IMR-90 (cell line): ENCODE data around the gene NRL. TPM values are rescaled to one million over a fixed set of nuclear protein-coding genes. Genes with fewer than 3 reads are reported as not detected.

Experiments used
- ATAC-seq: fragments of 200-7000 bp; cut with Tn5 transposase; 2 replicates; pipeline ENCODE4 v1.9.1; 2020; ENCODE audit warnings: low read depth, mild to moderate bottlenecking, moderate library complexity
- BruUV-seq: library from RNA; stranded (reverse); fragments of 400-500 nt; replicated peaks from 2 replicates; lab custom pipeline; 2021; lab: Mats Ljungman, UMichigan
- CTCF ChIA-PET: fragments of 300-600 bp; formaldehyde crosslinking; extraction: SDS; loops from one replicate; lab custom pipeline; 2021; ENCODE audit warnings: antibody characterized with exemption; lab: Yijun Ruan, JAX
- POLR2A ChIA-PET: fragments of 300-600 bp; sonication (Branson Sonifier 250); formaldehyde crosslinking; loops from one replicate; lab custom pipeline; 2022; ENCODE audit warnings: antibody characterized with exemption; ENCODE audit not compliant: unreplicated experiment; lab: Charles Lee
- DNase-seq: peaks from one replicate; pipeline ENCODE4 v3.0.0; 2013
- H2AFZ ChIP-seq: replicated peaks from 2 replicates; pipeline ENCODE3; 2013; ENCODE audit warnings: low read length, mild to moderate bottlenecking; ENCODE audit not compliant: poor library complexity
- H2AK5ac ChIP-seq: 2 replicates; pipeline ENCODE4 v1.6.1; 2013; ENCODE audit warnings: low read depth, low read length, inconsistent platforms
- H2AK9ac ChIP-seq: replicated peaks from 2 replicates; pipeline ENCODE3; 2013; ENCODE audit warnings: mild to moderate bottlenecking, low read depth, low read length, moderate library complexity; ENCODE audit not compliant: poor library complexity
- H2BK120ac ChIP-seq: 2 replicates; pipeline ENCODE4 v1.6.1; 2013; ENCODE audit warnings: low read depth, low read length, inconsistent platforms
- H2BK15ac ChIP-seq: 3 replicates; pipeline ENCODE4 v1.6.1; 2013; ENCODE audit warnings: low read depth, low read length, inconsistent platforms
- H2BK20ac ChIP-seq: 2 replicates; pipeline ENCODE4 v1.6.1; 2013; ENCODE audit warnings: low read depth, mild to moderate bottlenecking, inconsistent platforms, low read length, moderate library complexity
- H2BK5ac ChIP-seq: 2 replicates; pipeline ENCODE4 v1.6.1; 2013; ENCODE audit warnings: mild to moderate bottlenecking, low read depth, low read length, inconsistent platforms; ENCODE audit not compliant: poor library complexity, severe bottlenecking
- H3K14ac ChIP-seq: replicated peaks from 2 replicates; pipeline ENCODE4 v1.6.1; 2013; ENCODE audit warnings: low read depth, low read length, inconsistent platforms
- H3K18ac ChIP-seq: 2 replicates; pipeline ENCODE4 v1.6.1; 2013; ENCODE audit warnings: low read depth, low read length, control low read depth
- H3K23ac ChIP-seq: 2 replicates; pipeline ENCODE4 v1.6.1; 2013; ENCODE audit warnings: low read depth, low read length, inconsistent platforms
- H3K27ac ChIP-seq: 2 replicates; pipeline ENCODE4 v1.5.1; 2013; ENCODE audit warnings: mild to moderate bottlenecking, control low read depth, low read length; ENCODE audit not compliant: insufficient read depth
- H3K27me3 ChIP-seq: 2 replicates; pipeline ENCODE4 v1.6.1; 2013; ENCODE audit warnings: low read length; ENCODE audit not compliant: control insufficient read depth, insufficient read depth
- H3K36me3 ChIP-seq: 2 replicates; pipeline ENCODE4 v1.6.1; 2013; ENCODE audit warnings: low read length, mixed read lengths; ENCODE audit not compliant: control insufficient read depth, insufficient read depth
- H3K4ac ChIP-seq: 2 replicates; pipeline ENCODE4 v1.6.1; 2013; ENCODE audit warnings: low read depth, low read length, inconsistent platforms
- H3K4me1 ChIP-seq: 2 replicates; pipeline ENCODE4 v1.6.1; 2013; ENCODE audit warnings: low read length, mixed read lengths; ENCODE audit not compliant: control insufficient read depth, insufficient read depth
- H3K4me2 ChIP-seq: 2 replicates; pipeline ENCODE4 v1.6.1; 2013; ENCODE audit warnings: low read depth, mild to moderate bottlenecking, control low read depth, low read length, moderate library complexity
- H3K4me3 ChIP-seq: 2 replicates; pipeline ENCODE4 v1.5.1; 2013; ENCODE audit warnings: low read depth, mild to moderate bottlenecking, control low read depth, low read length, moderate library complexity; ENCODE audit not compliant: insufficient read depth
- H3K56ac ChIP-seq: 2 replicates; pipeline ENCODE4 v1.6.1; 2013; ENCODE audit warnings: low read length, inconsistent platforms; ENCODE audit not compliant: insufficient read depth; ENCODE audit errors: extremely low read depth
- H3K79me1 ChIP-seq, 2 experiments: 2 replicates each; pipeline ENCODE4 v1.6.1; 2013; ENCODE audit warnings: low read length in 2 of 2, inconsistent platforms in 1 of 2, low read depth in 1 of 2
- H3K9ac ChIP-seq: 2 replicates; pipeline ENCODE4 v1.6.1; 2013; ENCODE audit warnings: low read depth, low read length, control low read depth
- H3K9me1 ChIP-seq: 2 replicates; pipeline ENCODE4 v1.6.1; 2013; ENCODE audit warnings: low read length, inconsistent platforms; ENCODE audit not compliant: insufficient read depth
- H3K9me3 ChIP-seq: 2 replicates; pipeline ENCODE4 v1.6.1; 2013; ENCODE audit warnings: low read length; ENCODE audit not compliant: control insufficient read depth, insufficient read depth
- H4K20me1 ChIP-seq: 2 replicates; pipeline ENCODE4 v1.6.1; 2013; ENCODE audit warnings: low read length, inconsistent platforms; ENCODE audit not compliant: insufficient read depth
- H4K5ac ChIP-seq: 2 replicates; pipeline ENCODE4 v1.6.1; 2013; ENCODE audit warnings: mild to moderate bottlenecking, low read depth, low read length, control low read depth
- H4K8ac ChIP-seq, 2 experiments: 2 replicates each; pipeline ENCODE4 v1.6.1; 2013; ENCODE audit warnings: low read depth in 2 of 2, low read length in 2 of 2, control low read depth in 1 of 2, inconsistent platforms in 1 of 2
- H4K91ac ChIP-seq: 2 replicates; pipeline ENCODE4 v1.6.1; 2013; ENCODE audit warnings: low read depth, low read length, inconsistent platforms; ENCODE audit not compliant: insufficient read depth
- BHLHE40 ChIP-seq: fragments of 150-350 bp; IDR thresholded peaks from 2 replicates; pipeline ENCODE4 v1.6.1; 2016; ENCODE audit warnings: mild to moderate bottlenecking, low read depth, low read length
- CEBPB ChIP-seq: IDR thresholded peaks from 2 replicates; pipeline ENCODE4 v1.6.1; 2012; ENCODE audit warnings: low read depth, low read length, improper control_type of control experiment
- CHD1 ChIP-seq: IDR thresholded peaks from 2 replicates; pipeline ENCODE4 v1.6.1; 2012; ENCODE audit warnings: low read depth, low read length, improper control_type of control experiment
- CTCF ChIP-seq: conservative IDR thresholded peaks from 2 replicates; pipeline ENCODE4 v1.5.1; 2012; ENCODE audit warnings: mild to moderate bottlenecking, low read depth, low read length, improper control_type of control experiment
- FOS ChIP-seq: fragments of 150-350 bp; IDR thresholded peaks from 2 replicates; pipeline ENCODE4 v1.6.1; 2016; ENCODE audit warnings: low read depth, low read length
- MAFK ChIP-seq: IDR thresholded peaks from 2 replicates; pipeline ENCODE4 v1.6.1; 2012; ENCODE audit warnings: low read depth, low read length, improper control_type of control experiment
- MAZ ChIP-seq: IDR thresholded peaks from 2 replicates; pipeline ENCODE4 v1.6.1; 2012; ENCODE audit warnings: low read depth, mild to moderate bottlenecking, low read length, improper control_type of control experiment, moderate library complexity, borderline replicate concordance
- MXI1 ChIP-seq: IDR thresholded peaks from 2 replicates; pipeline ENCODE4 v1.6.1; 2012; ENCODE audit warnings: low read depth, mild to moderate bottlenecking, low read length, moderate library complexity, borderline replicate concordance
- NFE2L2 ChIP-seq: fragments of 150-350 bp; IDR thresholded peaks from 2 replicates; pipeline ENCODE4 v1.6.1; 2016; ENCODE audit warnings: low read depth, mild to moderate bottlenecking, low read length
- POLR2A ChIP-seq: IDR thresholded peaks from 2 replicates; pipeline ENCODE4 v1.6.1; 2012; ENCODE audit warnings: mild to moderate bottlenecking, low read depth, low read length
- RAD21 ChIP-seq: IDR thresholded peaks from 2 replicates; pipeline ENCODE4 v1.6.1; 2012; ENCODE audit warnings: low read length, improper control_type of control experiment
- RFX5 ChIP-seq: IDR thresholded peaks from 2 replicates; pipeline ENCODE4 v1.8.0; 2012; ENCODE audit warnings: low read depth, mild to moderate bottlenecking, low read length, moderate library complexity
- WGBS, 2 experiments: methylation state at CpG; one replicate each; pipeline versions ENCODE4 v1.1.5 to v1.1.7; 2013; ENCODE audit warnings: missing lambda C conversion rate in 2 of 2; ENCODE audit not compliant: insufficient read length in 1 of 2; ENCODE audit errors: extremely low coverage in 2 of 2; 5-methylcytosine and 5-hydroxymethylcytosine counted together
- dilution Hi-C: fragments of 300-500 bp; cut with HindIII; formaldehyde crosslinking; loops from one replicate; pipeline ENCODE4 v1.14.3; 2018; ENCODE audit warnings: low sequenced_read_pairs; ENCODE audit not compliant: unreplicated experiment
- in situ Hi-C: fragments of 300-500 bp; cut with MboI; formaldehyde crosslinking; loops from 3 replicates; pipeline ENCODE4 v1.14.3; 2019; ENCODE audit warnings: low sequenced_read_pairs, inconsistent platforms, mixed read lengths
- intact Hi-C: fragments of 100-400 bp; cut with micrococcal nuclease; formaldehyde crosslinking; loops from 2 replicates; pipeline ENCODE4 v1.10.0; 2022
- polyA plus RNA-seq, 3 experiments: library from polyadenylated mRNA; depleted of rRNA; stranded (reverse); fragments of >200 nt; gene quantifications; 2 replicates each; pipeline ENCODE4 v1.2.3, GENCODE V29; 2012; ENCODE audit warnings: low replicate concordance in 1 of 3
- total RNA-seq: library from RNA; depleted of rRNA; stranded (reverse); fragments of >200 nt; gene quantifications from 2 replicates; pipeline ENCODE4 v1.2.3, GENCODE V29; 2012
- TF ChIP-seq, protein P1 (sequence below): fragments of 150-350 bp; IDR thresholded peaks from 2 replicates; pipeline ENCODE4 v1.6.1; 2016; ENCODE audit warnings: low read depth, mild to moderate bottlenecking, low read length, moderate library complexity, borderline replicate concordance

Gene NRL
- total and polyA plus RNA-seq, 2 of the 4 experiments (the other 2 are of a cell fraction), result 0.18 to 0.70 TPM

GRCh38 chr14:24076302-24076601 lies 38.5 kb downstream of the NRL start:
- intact Hi-C loops, result no loop called here
- H4K20me1 ChIP-seq, result no peaks in the 10 kb centered on the region; the same call in 1 of the 2 replicates
- no peak overlapping the region for H2AK9ac ChIP-seq
- no peak overlapping the region for H4K5ac ChIP-seq
- no peak for DNase-seq
- POLR2A ChIA-PET, result no interaction called here
- no peak overlapping the region for H3K27ac ChIP-seq
- no peaks in the 10 kb centered on the region for H3K9me1 ChIP-seq
- H3K9me3 ChIP-seq, result no peaks in the 10 kb centered on the region
- H3K4me3 ChIP-seq, result no peak overlapping the region
- H4K91ac ChIP-seq, result no peak overlapping the region
- CTCF ChIA-PET, result no interaction called here
- no peaks in the 10 kb centered on the region for H3K36me3 ChIP-seq
- H3K14ac ChIP-seq, result no peak overlapping the region
- dilution Hi-C loops, result no loop called here
- H2AFZ ChIP-seq, result no peak overlapping the region
- no TSS peak for BruUV-seq
- in situ Hi-C loops, result no loop called here
- no peak overlapping the region for H3K4me2 ChIP-seq
- no peak overlapping the region for H2BK20ac ChIP-seq
- H3K56ac ChIP-seq, result no peak overlapping the region
- H3K27me3 ChIP-seq, result peaks cover 83% of the 10 kb centered on the region
- H3K23ac ChIP-seq, result no peak overlapping the region
- no peak overlapping the region for H2BK15ac ChIP-seq
- H3K79me1 ChIP-seq, result no peaks in the 10 kb centered on the region
- H2AK5ac ChIP-seq, result no peak overlapping the region
- no peak overlapping the region for H2BK5ac ChIP-seq
- peaks cover 2% of the 10 kb centered on the region; the same call in 1 of the 2 replicates for H3K4me1 ChIP-seq
- no peak for ATAC-seq
- no peak overlapping the region for H2BK120ac ChIP-seq
- H3K18ac ChIP-seq, result no peak overlapping the region
- H3K4ac ChIP-seq, result no peak overlapping the region
- TF ChIP-seq MAFK (no peak), MAZ (no peak), BHLHE40 (no peak), RAD21 (no peak), FOS (no peak), RFX5 (no peak), MXI1 (no peak), POLR2A (no peak), CEBPB (no peak), NFE2L2 (no peak), CTCF (no peak), CHD1 (no peak)
- TF ChIP-seq, protein P1, sequence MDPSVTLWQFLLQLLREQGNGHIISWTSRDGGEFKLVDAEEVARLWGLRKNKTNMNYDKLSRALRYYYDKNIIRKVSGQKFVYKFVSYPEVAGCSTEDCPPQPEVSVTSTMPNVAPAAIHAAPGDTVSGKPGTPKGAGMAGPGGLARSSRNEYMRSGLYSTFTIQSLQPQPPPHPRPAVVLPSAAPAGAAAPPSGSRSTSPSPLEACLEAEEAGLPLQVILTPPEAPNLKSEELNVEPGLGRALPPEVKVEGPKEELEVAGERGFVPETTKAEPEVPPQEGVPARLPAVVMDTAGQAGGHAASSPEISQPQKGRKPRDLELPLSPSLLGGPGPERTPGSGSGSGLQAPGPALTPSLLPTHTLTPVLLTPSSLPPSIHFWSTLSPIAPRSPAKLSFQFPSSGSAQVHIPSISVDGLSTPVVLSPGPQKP, result no peak
- no CpG with 5 or more reads among the region's 10 CpGs for WGBS, 2 experiments
- no peak overlapping the region for H4K8ac ChIP-seq
- no peak overlapping the region for H3K9ac ChIP-seq
